Measurements from ENCODE around the gene SIM1. TPM values are rescaled to one million over a fixed set of nuclear protein-coding genes. Genes with fewer than 3 reads are reported as not detected.

SIM1 gene
- total RNA-seq, 4 donors from 2014 or later: not detected

- H3K27ac ChIP-seq: no peak overlapping the region
- H3K36me3 ChIP-seq: no peaks in the 10 kb centered on the region
- peaks cover 14% of the 10 kb centered on the region for H3K27me3 ChIP-seq
- no peak overlapping the region for H3K4me3 ChIP-seq
- no peak for ATAC-seq
- H3K4me1 ChIP-seq: no peaks in the 10 kb centered on the region
- no peaks in the 10 kb centered on the region for H3K9me3 ChIP-seq
- TF ChIP-seq POLR2AphosphoS5 (IDR thresholded peaks at IDR 0.05) (no peak), CTCF (IDR thresholded peaks at IDR 0.05) (peak in 3 of 4 experiments; percentile 48 to 60 (median 50)), EP300 (IDR thresholded peaks at IDR 0.05) (no peak)
- 83% methylated on average over 1 to 3 of the region's 3 CpGs for WGBS, 2 donors (ENCODE audit: low coverage in 1 of 2)
Measured at GRCh38 chr6:100479179-100480035, 14.7 kb upstream of the SIM1 start.

- Histone ChIP-seq H3K4me3 (no peak overlapping the region), H3K4me1 (no peaks in the 10 kb centered on the region), H3K9me3 (no peaks in the 10 kb centered on the region), H3K27me3 (peaks cover 47% of the 10 kb centered on the region), H3K27ac (no peak overlapping the region), H3K36me3 (no peaks in the 10 kb centered on the region)
- 83 to 88% methylated on average over 8 to 10 of the region's 10 CpGs for WGBS, 2 donors (ENCODE audit: low coverage in 1 of 2)
- ATAC-seq: no peak
- TF ChIP-seq POLR2A (IDR thresholded peaks at IDR 0.05) (no peak), EP300 (IDR thresholded peaks at IDR 0.05) (no peak)
Measured at GRCh38 chr6:100475554-100476320, 11.0 kb upstream of the SIM1 start.

- TF ChIP-seq CTCF (IDR thresholded peaks at IDR 0.05) (no peak), EP300 (IDR thresholded peaks at IDR 0.05) (no peak), POLR2AphosphoS5 (IDR thresholded peaks at IDR 0.05) (no peak), POLR2A (IDR thresholded peaks at IDR 0.05) (no peak)
- Histone ChIP-seq H3K27me3 (peaks cover 73% of the 10 kb centered on the region), H3K27ac (no peak overlapping the region), H3K36me3 (no peaks in the 10 kb centered on the region), H3K9me3 (no peaks in the 10 kb centered on the region), H3K4me1 (no peaks in the 10 kb centered on the region), H3K4me3 (no peak overlapping the region)
- WGBS, 2 donors (ENCODE audit: low coverage in 1 of 2): 6 to 17% methylated on average over 1 of the region's 1 CpG
- no peak for ATAC-seq
Measured at GRCh38 chr6:100473182-100473581, 8.5 kb upstream of the SIM1 start.

- H3K27ac ChIP-seq: no peak overlapping the region
- no peak for ATAC-seq
Measured at GRCh38 chr6:100472674-100473073, 8.0 kb upstream of the SIM1 start.

More at GRCh38 chr6:100472674-100473073, 8.0 kb upstream of the SIM1 start:
- 5 to 8% methylated on average over 1 to 3 of the region's 3 CpGs for WGBS, 2 donors (ENCODE audit: low coverage in 1 of 2)
- H3K27me3 ChIP-seq: peaks cover 78% of the 10 kb centered on the region
- TF ChIP-seq CTCF (IDR thresholded peaks at IDR 0.05) (no peak), POLR2A (IDR thresholded peaks at IDR 0.05) (no peak), EP300 (IDR thresholded peaks at IDR 0.05) (no peak), POLR2AphosphoS5 (IDR thresholded peaks at IDR 0.05) (no peak)
- no peaks in the 10 kb centered on the region for H3K9me3 ChIP-seq
- no peak overlapping the region for H3K4me3 ChIP-seq
- no peaks in the 10 kb centered on the region for H3K36me3 ChIP-seq
- H3K4me1 ChIP-seq: peaks cover 0 to under 1% (median 0%) of the 10 kb centered on the region in 3 donors
